EH (cell line): Measurements from ENCODE around the gene CAMTA2.
A peak's percentile ranks its signal among the peaks of the same experiment; 100 is the strongest.
"Not testable (repeated sequence)": the region's sequence is repeated elsewhere in the genome, so short reads cannot be mapped to it uniquely, and the experiment has no call there.

Source experiments
- DNase-seq: peaks from one replicate; pipeline ENCODE4 v3.0.0-alpha.2; 2015; ENCODE audit warnings: low read depth

Gene CAMTA2

DNA sequence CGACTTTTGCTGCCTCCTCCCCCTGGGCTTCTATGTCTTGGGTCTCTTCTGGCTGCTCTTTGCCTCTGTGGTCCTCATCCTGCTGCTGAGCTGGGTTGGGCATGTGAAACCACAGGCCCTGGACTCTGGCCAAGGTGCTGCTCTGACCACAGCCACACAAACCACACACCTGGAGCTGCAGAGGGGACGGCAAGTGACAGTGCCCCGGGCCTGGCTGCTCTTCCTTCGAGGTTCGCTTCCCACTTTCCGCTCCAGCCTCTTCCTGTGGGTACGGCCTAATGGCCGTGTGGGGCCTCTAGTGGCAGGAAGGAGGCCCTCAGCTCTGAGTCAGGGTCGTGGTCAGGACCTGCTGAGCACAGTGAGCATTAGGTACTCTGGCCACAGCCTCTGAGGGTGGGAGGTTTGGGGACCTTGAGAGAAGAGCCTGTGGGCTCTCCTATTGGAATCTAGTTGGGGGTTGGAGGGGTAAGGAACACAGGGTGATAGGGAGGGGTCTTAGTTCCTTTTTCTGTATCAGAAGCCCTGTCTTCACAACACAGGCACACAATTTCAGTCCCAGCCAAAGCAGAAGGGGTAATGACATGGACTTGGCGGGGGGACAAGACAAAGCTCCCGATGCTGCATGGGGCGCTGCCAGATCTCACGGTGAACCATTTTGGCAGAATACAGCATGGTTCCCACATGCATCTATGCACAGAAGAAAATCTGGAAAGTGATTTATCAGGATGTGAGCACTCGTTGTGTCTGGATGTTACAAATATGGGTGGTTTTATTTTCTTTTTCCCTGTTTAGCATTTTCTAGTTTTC lies 53.1 kb downstream of the CAMTA2 start:
- peak; percentile 59 for DNase-seq

DNA sequence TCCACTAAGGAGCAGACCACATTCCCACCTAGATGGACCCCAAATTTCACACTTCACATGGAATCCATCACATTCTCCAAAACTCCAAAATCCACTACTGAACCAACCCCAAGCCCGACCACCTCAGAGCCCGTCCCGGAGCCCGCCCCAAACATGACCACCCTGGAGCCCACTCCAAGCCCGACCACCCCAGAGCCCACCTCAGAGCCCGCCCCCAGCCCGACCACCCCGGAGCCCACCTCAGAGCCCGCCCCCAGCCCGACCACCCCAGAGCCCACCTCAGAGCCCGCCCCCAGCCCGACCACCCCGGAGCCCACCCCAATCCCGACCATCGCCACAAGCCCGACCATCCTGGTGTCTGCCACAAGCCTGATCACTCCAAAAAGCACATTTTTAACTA lies 53.8 kb downstream of the CAMTA2 start:
- no peak for DNase-seq

DNA sequence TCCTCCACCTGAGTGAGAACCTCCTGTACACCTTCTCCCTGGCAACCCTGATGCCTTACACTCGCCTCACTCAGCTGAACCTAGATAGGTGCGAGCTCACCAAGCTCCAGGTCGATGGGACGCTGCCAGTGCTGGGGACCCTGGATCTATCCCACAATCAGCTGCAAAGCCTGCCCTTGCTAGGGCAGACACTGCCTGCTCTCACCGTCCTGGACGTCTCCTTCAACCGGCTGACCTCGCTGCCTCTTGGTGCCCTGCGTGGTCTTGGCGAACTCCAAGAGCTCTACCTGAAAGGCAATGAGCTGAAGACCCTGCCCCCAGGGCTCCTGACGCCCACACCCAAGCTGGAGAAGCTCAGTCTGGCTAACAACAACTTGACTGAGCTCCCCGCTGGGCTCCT lies 54.7 kb downstream of the CAMTA2 start:
- no peak for DNase-seq

DNA sequence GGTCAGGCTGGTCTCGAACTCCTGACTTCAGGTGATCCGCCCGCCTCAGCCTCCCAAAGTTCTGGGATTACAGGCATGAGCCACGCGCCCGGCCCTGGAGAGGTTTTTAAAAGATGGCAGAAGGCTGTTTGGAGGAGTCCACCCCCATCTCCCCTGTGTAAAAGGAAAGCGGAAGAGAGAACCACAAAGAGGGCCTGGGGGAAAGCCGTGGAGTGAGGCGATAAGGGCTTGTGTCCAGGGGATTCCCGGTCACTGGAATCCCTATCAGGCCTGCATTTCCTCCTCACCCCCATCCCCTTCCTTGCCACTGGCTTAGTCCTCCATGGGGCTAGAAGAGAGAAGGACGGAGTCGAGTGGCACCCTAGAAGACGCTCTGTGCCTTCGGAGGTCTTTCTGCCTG lies 55.5 kb downstream of the CAMTA2 start, which contains the start of gene GP1BA:
TSS of gene GP1BA (plus strand) at position 315 of the 400 bp plus-strand sequence. CDS start 328 bp downstream, outside the sequence.
- DNase-seq = no peak

DNA sequence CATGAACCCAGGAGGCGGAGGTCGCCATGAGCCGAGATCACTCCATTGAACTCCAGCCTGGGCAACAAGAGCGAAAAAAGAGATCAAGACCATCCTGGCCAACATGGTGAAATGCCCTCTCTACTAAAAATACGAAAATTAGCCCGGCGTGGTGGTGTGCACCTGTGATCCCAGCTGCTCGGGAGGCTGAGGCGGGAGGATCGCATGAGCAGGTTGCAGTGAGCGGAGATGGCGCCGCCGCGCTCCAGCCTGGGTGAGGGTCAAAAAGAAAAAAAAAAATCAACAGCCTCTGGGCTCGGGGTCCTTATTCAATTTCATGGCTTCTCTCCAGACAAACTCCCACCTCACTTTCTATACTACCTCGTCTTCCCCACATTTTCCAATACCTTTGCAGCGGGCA lies 58.6 kb downstream of the CAMTA2 start:
- DNase-seq = no peak

DNA sequence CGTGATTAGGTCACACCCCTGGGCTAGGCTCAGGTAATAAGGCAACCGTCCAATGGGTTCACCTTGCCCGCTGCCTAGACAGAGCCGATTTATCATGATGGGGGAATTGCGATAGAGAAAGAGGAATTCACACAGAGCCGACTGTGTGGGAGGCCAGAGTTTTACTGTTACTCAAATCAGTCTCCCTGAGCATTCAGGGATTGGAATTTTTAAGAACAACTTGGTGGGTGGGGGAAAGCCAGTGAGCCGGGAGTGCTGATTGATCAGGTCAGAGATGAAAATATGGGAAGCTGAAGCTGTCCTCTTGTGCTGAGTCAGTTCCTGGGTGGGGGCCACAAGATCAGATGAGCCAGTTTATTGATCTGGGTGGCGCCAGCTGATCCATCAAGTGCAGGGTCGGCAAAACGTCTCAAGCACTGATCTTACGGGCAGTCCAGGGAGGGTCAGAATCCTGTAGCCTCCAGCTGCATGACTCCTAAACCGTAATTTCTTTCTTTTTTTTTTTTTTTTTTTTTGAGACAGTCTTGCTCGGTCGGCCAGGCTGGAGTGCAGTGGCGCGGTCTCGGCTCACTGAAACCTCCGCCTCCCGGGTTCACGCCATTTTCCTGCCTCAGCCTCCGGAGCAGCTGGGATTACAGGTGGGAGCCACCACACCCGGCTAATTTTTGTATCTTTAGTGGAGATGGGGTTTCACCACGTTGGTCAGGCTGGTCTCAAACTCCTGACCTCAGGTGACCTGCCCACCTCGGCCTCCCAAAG lies 60.7 kb downstream of the CAMTA2 start:
- not testable (repeated sequence) for DNase-seq

DNA sequence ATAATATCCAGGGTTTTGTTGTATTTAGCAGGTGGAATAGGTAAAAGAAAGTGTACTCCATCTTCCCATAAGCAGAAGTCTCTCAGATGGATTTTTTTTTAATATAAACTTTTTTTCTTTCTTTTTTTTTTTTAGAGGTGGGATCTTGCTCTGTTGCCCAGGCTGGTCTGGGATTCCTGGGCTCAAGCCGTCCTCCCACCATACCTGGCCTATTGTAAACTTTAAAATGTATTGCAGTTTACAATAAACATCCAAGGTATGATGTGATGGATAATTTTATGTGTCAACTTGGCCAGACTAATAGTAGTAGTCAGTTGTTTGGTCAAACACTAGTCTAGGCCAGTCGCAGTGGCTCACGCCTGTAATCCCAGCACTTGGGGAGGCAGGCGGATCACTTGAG lies 66.2 kb downstream of the CAMTA2 start:
- DNase-seq = no peak

DNA sequence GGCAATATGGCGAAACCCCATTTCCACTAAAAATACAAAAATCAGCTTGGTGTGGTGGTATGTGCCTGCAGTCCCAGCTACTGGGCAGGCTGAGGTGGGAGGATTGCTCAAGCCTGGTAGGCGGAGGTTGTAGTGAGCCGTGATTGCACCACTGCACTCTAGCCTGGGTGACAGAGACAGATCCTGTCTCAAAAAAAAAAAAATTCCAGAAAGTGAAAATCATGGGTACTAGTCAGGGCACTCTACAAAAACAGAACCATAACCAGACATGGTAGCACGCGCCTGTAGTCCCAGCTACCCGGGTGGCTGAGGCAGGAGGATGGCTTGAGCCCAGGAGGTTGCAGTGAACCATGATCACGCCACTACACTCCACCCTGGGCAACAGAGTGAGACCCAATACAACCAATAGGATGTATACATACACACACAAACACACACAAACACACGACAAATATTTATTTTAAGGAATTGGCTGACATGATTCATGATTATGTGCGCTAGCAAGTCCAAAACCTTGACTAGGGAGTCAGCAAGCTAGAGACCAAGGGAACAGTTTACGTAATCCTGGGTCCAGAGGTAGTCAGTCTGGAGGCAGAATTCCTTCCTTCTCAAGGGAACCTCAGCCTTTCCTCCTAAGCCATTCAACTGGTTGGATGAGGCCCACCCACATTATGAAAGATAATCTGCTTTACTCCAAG lies 67.0 kb downstream of the CAMTA2 start:
- peak; percentile 49 for DNase-seq

DNA sequence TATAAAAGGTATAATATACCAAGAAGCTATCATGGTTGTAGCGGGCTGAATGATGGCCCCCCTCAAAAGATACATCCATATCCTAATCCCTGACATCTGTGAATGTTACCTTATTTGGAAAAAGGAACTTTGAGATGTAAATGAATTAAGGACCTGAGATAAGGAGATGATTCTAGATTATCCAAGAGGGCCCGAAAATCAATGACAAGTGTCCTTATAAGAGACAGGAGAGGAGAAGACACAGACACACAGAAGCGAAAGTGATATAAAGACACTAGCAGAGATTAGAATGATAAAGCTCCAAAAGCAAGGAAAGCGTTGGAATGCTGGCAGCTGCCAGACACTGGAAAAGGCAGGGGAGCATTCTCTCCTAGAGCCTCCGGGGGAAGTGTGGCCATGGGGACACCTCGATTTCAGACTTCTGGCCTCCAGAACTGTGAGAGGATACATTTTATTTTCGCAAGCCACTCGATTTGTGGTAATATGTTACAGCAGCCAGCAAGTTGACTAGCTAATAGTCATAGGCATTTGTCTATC lies 67.9 kb downstream of the CAMTA2 start:
- peak; percentile 58 for DNase-seq
